Nephron (organoid): Measurements from ENCODE around the gene C3orf85.

Experiments used
- H3K27ac Mint-ChIP-seq, 3 experiments: 2 replicates each; pipeline ENCODE4 v1.8.0; 2020; ENCODE audit warnings: mixed read lengths in 3 of 3, mild to moderate bottlenecking in 2 of 3, moderate library complexity in 1 of 3
- H3K27me3 Mint-ChIP-seq: 2 replicates; pipeline ENCODE4 v1.8.0; 2021; ENCODE audit warnings: low read depth, mild to moderate bottlenecking, moderate library complexity, mixed read lengths
- H3K36me3 Mint-ChIP-seq: 2 replicates; pipeline ENCODE4 v1.8.0; 2020; ENCODE audit warnings: low read depth, mixed read lengths
- H3K4me1 Mint-ChIP-seq: 2 replicates; pipeline ENCODE4 v1.8.0; 2020; ENCODE audit warnings: mixed read lengths
- H3K4me3 Mint-ChIP-seq, 3 experiments: 2 replicates each; pipeline ENCODE4 v1.8.0; 2020; ENCODE audit warnings: mild to moderate bottlenecking in 3 of 3, mixed read lengths in 3 of 3, moderate library complexity in 2 of 3
- H3K9me3 Mint-ChIP-seq: 2 replicates; pipeline ENCODE4 v1.8.0; 2020; ENCODE audit warnings: mixed read lengths
- TF ChIP-seq, protein P1 (sequence below), 3 experiments: fragments of 200-600 bp; sonication (generic); IDR thresholded peaks; one replicate each; pipeline ENCODE4 v1.5.0; 2021; ENCODE audit warnings: antibody characterized with exemption in 3 of 3; ENCODE audit not compliant: unreplicated experiment in 3 of 3

C3orf85 gene

DNA sequence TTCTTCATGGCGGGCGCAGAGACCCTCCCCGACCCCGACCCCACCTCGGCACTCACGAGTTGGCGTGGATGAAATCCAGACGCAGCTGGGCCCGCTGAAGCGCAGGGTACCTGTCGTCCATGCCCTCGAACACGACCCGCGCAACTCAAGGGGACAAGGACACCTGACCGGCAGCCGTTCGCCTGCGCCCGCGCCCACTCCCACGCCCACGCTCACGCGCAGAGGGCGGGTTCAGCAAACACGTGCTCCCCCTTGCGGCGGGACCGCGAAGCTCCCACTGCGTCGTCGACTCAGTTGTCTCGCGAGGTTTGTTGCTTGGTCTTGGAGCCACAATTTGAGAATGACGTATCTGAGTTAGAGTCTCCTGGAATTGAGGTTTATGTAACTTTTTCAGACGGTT, 18.6 kb upstream of the C3orf85 start, which contains the start of gene MORC1:
Gene MORC1 (minus strand): TSS at position 196 of the 400 bp plus-strand sequence. CDS start 75 bp downstream, at position 121.
- peaks cover 5% of the 10 kb centered on the region for H3K27me3 Mint-ChIP-seq
- H3K4me3 Mint-ChIP-seq = no peak within 1 kb of the TSS
- peaks cover 10% of the 10 kb centered on the region for H3K36me3 Mint-ChIP-seq
- TF ChIP-seq, protein P1, sequence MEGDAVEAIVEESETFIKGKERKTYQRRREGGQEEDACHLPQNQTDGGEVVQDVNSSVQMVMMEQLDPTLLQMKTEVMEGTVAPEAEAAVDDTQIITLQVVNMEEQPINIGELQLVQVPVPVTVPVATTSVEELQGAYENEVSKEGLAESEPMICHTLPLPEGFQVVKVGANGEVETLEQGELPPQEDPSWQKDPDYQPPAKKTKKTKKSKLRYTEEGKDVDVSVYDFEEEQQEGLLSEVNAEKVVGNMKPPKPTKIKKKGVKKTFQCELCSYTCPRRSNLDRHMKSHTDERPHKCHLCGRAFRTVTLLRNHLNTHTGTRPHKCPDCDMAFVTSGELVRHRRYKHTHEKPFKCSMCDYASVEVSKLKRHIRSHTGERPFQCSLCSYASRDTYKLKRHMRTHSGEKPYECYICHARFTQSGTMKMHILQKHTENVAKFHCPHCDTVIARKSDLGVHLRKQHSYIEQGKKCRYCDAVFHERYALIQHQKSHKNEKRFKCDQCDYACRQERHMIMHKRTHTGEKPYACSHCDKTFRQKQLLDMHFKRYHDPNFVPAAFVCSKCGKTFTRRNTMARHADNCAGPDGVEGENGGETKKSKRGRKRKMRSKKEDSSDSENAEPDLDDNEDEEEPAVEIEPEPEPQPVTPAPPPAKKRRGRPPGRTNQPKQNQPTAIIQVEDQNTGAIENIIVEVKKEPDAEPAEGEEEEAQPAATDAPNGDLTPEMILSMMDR (IDR thresholded peaks at IDR 0.05; ENCODE audit: unreplicated experiment in 3 of 3) = no peak
- H3K4me1 Mint-ChIP-seq = peaks cover 13% of the 10 kb centered on the region
- peaks cover 13% of the 10 kb centered on the region for H3K9me3 Mint-ChIP-seq
- H3K27ac Mint-ChIP-seq = peak within 1 kb of the TSS in 1 of 3 experiments; percentile 9

DNA sequence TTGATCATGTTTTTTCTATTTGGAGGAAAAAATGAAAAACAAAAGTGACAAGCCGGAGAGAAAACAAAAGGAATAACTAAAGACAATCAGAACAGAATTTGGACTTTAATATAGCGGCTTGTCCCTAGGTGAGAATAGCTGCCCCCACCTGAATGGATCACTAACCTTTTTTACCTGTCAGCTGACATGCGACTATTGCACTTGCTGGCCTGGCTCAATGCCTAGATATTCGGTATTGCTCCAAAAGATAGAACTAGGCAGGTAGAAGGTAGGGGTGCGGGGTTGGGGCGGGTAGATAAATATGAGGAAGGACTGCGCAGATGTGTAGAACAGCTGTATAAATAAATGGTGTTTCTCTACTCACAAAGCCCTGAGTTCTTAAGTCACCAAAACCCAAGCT, 17.9 kb upstream of the C3orf85 start:
- TF ChIP-seq, protein P1 (IDR thresholded peaks at IDR 0.05; ENCODE audit: unreplicated experiment in 3 of 3) = no peak
- H3K4me1 Mint-ChIP-seq = peaks cover 10% of the 10 kb centered on the region
- H3K27me3 Mint-ChIP-seq = peaks cover 5% of the 10 kb centered on the region
- no peak overlapping the region for H3K27ac Mint-ChIP-seq
- no peak overlapping the region for H3K4me3 Mint-ChIP-seq
- peaks cover 11% of the 10 kb centered on the region for H3K36me3 Mint-ChIP-seq
- H3K9me3 Mint-ChIP-seq = peaks cover 14% of the 10 kb centered on the region

DNA sequence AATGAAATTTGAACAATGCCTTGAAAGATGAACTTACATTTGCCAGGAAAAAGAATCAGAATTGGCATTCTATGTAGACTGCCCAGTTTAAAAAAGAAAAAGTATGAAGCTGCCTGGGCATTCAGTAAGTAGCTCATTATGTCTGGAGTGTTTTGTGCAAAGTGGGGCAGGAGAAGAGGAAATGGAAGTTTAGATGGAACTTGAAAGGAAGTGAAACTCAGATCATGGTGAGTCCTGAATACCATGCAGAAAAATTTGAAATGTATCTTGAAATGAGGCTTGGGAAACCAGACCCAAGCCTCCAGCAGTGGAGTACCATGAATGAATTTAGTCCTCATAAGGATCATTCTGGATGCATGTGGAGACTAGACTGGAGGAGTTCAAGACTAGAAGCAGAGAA, 13.8 kb upstream of the C3orf85 start:
- Mint-ChIP-seq H3K27me3 (peaks cover 10% of the 10 kb centered on the region), H3K4me1 (peaks cover 13% of the 10 kb centered on the region), H3K27ac (peak overlapping the region in 1 of 3 experiments; percentile 18), H3K9me3 (peaks cover 14% of the 10 kb centered on the region), H3K36me3 (peaks cover 11% of the 10 kb centered on the region), H3K4me3 (no peak overlapping the region)
- TF ChIP-seq, protein P1 (IDR thresholded peaks at IDR 0.05; ENCODE audit: unreplicated experiment in 3 of 3) = no peak

DNA sequence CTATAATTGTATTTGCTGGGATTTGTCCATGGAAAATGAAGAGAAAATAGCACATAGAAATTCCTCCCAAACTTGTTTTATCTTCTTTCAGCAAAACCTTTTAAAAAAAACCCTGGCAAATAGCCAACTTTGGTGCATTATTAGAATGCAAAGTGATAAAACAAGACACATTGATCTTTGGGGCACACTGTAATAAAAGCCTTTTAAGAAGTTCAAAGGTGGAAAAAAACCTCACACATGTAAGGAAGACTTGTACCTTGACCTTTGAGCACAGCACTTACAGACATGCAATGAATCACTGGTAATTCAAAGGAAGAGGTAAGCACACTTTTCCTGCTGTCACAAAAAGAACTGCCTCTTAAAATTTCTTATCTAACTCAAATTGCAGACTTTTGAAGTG, 10.6 kb upstream of the C3orf85 start:
- Mint-ChIP-seq H3K27ac (peak overlapping the region in 2 of 3 experiments; percentile 58 to 71), H3K4me3 (no peak overlapping the region), H3K27me3 (peaks cover 10% of the 10 kb centered on the region), H3K36me3 (peaks cover 18% of the 10 kb centered on the region), H3K9me3 (peaks cover 21% of the 10 kb centered on the region), H3K4me1 (peaks cover 13% of the 10 kb centered on the region)
- TF ChIP-seq, protein P1 (IDR thresholded peaks at IDR 0.05; ENCODE audit: unreplicated experiment in 3 of 3) = no peak

DNA sequence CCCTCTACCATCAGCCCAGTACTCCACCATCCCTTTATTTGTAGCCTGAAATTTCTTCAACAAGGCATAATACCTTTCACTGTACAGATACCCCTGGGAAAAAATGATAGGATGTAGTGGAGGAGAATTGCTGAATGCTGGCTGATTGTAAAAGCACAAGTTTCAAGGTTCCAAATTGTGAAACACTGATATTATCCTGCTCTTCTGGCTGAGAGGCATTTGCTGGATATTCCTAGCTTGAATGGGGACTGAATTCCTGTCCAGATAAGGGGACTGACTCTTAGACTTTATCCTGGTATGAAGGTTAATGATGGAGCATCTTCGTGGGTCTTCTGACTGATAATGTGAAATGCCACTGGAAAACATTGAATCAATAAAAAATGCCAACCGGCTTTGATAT, 9.0 kb upstream of the C3orf85 start:
- TF ChIP-seq, protein P1 (IDR thresholded peaks at IDR 0.05; ENCODE audit: unreplicated experiment in 3 of 3) = no peak
- Mint-ChIP-seq H3K27ac (no peak overlapping the region), H3K36me3 (peaks cover 13% of the 10 kb centered on the region), H3K4me3 (no peak overlapping the region), H3K27me3 (peaks cover 9% of the 10 kb centered on the region), H3K4me1 (peaks cover 12% of the 10 kb centered on the region), H3K9me3 (peaks cover 12% of the 10 kb centered on the region)

DNA sequence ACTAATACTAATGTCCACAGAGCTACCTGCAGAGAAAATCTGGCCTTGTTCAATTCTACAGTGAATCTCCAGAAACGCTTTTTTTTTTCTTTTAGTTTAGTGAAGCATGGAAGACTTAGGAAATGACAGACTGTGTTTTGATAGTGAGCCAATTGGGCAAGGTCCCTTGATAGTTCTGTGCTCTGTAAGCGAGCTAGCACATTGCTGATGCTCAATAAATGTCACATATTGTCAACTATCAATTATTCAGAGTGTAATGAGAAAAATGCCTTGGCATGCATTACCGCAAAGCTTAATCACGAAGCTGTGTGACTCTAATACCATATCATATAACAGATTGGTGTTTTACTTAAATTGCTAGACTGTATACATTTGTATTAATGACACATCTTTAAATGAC, 5.2 kb upstream of the C3orf85 start:
- H3K4me1 Mint-ChIP-seq = no peaks in the 10 kb centered on the region
- TF ChIP-seq, protein P1 (IDR thresholded peaks at IDR 0.05; ENCODE audit: unreplicated experiment in 3 of 3) = no peak
- no peak overlapping the region for H3K4me3 Mint-ChIP-seq
- H3K27me3 Mint-ChIP-seq = peaks cover 4% of the 10 kb centered on the region
- H3K36me3 Mint-ChIP-seq = peaks cover 7% of the 10 kb centered on the region
- H3K9me3 Mint-ChIP-seq = peaks cover 7% of the 10 kb centered on the region
- peak overlapping the region; percentile 46 to 75 (median 51) for H3K27ac Mint-ChIP-seq
